BE2C (cell line): ENCODE results near the gene DMKN.

Experiments used
- DNase-seq: peaks from one replicate; pipeline ENCODE4 v3.0.0-alpha.2; 2020
- H3K27me3 ChIP-seq: fragments of 250-450 bp; sonication (Bioruptor Pico); 2 replicates; pipeline ENCODE4 v1.5.1; 2020; ENCODE audit warnings: mild to moderate bottlenecking
- H3K36me3 ChIP-seq: fragments of 250-450 bp; sonication (Bioruptor Pico); 2 replicates; pipeline ENCODE4 v1.5.1; 2020; ENCODE audit warnings: mild to moderate bottlenecking
- H3K4me1 ChIP-seq: fragments of 250-450 bp; sonication (Bioruptor Pico); 2 replicates; pipeline ENCODE4 v1.5.1; 2020
- H3K4me3 ChIP-seq: 2 replicates; pipeline ENCODE4 v1.5.1; 2011; ENCODE audit warnings: low read depth, low read length
- H3K9me3 ChIP-seq: fragments of 250-450 bp; sonication (Bioruptor Pico); 2 replicates; pipeline ENCODE4 v1.5.1; 2020
- CTCF ChIP-seq: IDR thresholded peaks from 2 replicates; pipeline ENCODE4 v1.5.1; 2012; ENCODE audit warnings: mild to moderate bottlenecking, low read depth, low read length

The DMKN gene

GRCh38 chr19:35491836-35492360, 21.6 kb downstream of the DMKN start:
- H3K4me1 ChIP-seq, result peaks cover 19% of the 10 kb centered on the region
- H3K36me3 ChIP-seq, result no peaks in the 10 kb centered on the region
- no peaks in the 10 kb centered on the region for H3K9me3 ChIP-seq
- no peak for TF ChIP-seq CTCF
- DNase-seq, result no peak
- H3K4me3 ChIP-seq, result no peak overlapping the region
- H3K27me3 ChIP-seq, result no peaks in the 10 kb centered on the region

GRCh38 chr19:35490364-35490763, 23.1 kb downstream of the DMKN start, which contains the start of gene KRTDAP:
Gene KRTDAP, minus strand, starts transcription at chr19:35490464. Its CDS starts 22 bp downstream, at chr19:35490442.
- no peaks in the 10 kb centered on the region for H3K36me3 ChIP-seq
- H3K4me1 ChIP-seq, result peaks cover 21% of the 10 kb centered on the region
- DNase-seq, result no peak
- TF ChIP-seq CTCF, result no peak
- no peak within 1 kb of the TSS for H3K4me3 ChIP-seq
- H3K9me3 ChIP-seq, result no peaks in the 10 kb centered on the region
- no peaks in the 10 kb centered on the region for H3K27me3 ChIP-seq

- no peaks in the 10 kb centered on the region for H3K9me3 ChIP-seq
- H3K4me3 ChIP-seq, result no peak overlapping the region
- DNase-seq, result no peak
- H3K27me3 ChIP-seq, result no peaks in the 10 kb centered on the region
- TF ChIP-seq CTCF, result no peak
- H3K36me3 ChIP-seq, result no peaks in the 10 kb centered on the region
- H3K4me1 ChIP-seq, result peaks cover 22% of the 10 kb centered on the region
Observed at GRCh38 chr19:35488677-35489076, 24.8 kb downstream of the DMKN start.

- Histone ChIP-seq H3K36me3 (no peaks in the 10 kb centered on the region), H3K27me3 (no peaks in the 10 kb centered on the region), H3K4me1 (peaks cover 22% of the 10 kb centered on the region), H3K4me3 (no peak overlapping the region), H3K9me3 (no peaks in the 10 kb centered on the region)
- no peak for TF ChIP-seq CTCF
- DNase-seq, result no peak
Observed at GRCh38 chr19:35487656-35488182, 25.7 kb downstream of the DMKN start.

GRCh38 chr19:35486268-35486708, 27.2 kb downstream of the DMKN start:
- H3K9me3 ChIP-seq, result no peaks in the 10 kb centered on the region
- H3K4me3 ChIP-seq, result no peak overlapping the region
- no peaks in the 10 kb centered on the region for H3K27me3 ChIP-seq
- H3K4me1 ChIP-seq, result peaks cover 22% of the 10 kb centered on the region
- no peaks in the 10 kb centered on the region for H3K36me3 ChIP-seq
- no peak for TF ChIP-seq CTCF
- DNase-seq, result no peak

- no peak overlapping the region for H3K4me3 ChIP-seq
Observed at GRCh38 chr19:35484252-35485036, 29.0 kb downstream of the DMKN start.

More at GRCh38 chr19:35484252-35485036, 29.0 kb downstream of the DMKN start:
- Histone ChIP-seq H3K9me3 (no peaks in the 10 kb centered on the region), H3K4me1 (peaks cover 22% of the 10 kb centered on the region), H3K27me3 (no peaks in the 10 kb centered on the region), H3K36me3 (no peaks in the 10 kb centered on the region)
- no peak for DNase-seq
- TF ChIP-seq CTCF, result no peak
